Keratinocyte (primary cell): ENCODE data around the gene CSNK1D.

ENCODE experiments used
- EZH2 ChIP-seq: IDR thresholded peaks from one replicate; pipeline ENCODE4 v1.6.1; 2012; ENCODE audit warnings: inconsistent platforms, mild to moderate bottlenecking, low read length, moderate library complexity
- TF ChIP-seq, protein P1 (sequence below), 3 experiments: IDR thresholded peaks in 1 of 3; conservative IDR thresholded peaks in 1 of 3; optimal IDR thresholded peaks in 1 of 3; 2 replicates in 2 of 3; 3 replicates in 1 of 3; pipeline versions ENCODE3 to v1.5.1; 2011; ENCODE audit warnings: low read length in 3 of 3, mild to moderate bottlenecking in 3 of 3, moderate library complexity in 2 of 3, control low read depth in 1 of 3, inconsistent platforms in 1 of 3; ENCODE audit not compliant: insufficient read depth in 2 of 3; ENCODE audit errors: extremely low read depth in 1 of 3

DNA sequence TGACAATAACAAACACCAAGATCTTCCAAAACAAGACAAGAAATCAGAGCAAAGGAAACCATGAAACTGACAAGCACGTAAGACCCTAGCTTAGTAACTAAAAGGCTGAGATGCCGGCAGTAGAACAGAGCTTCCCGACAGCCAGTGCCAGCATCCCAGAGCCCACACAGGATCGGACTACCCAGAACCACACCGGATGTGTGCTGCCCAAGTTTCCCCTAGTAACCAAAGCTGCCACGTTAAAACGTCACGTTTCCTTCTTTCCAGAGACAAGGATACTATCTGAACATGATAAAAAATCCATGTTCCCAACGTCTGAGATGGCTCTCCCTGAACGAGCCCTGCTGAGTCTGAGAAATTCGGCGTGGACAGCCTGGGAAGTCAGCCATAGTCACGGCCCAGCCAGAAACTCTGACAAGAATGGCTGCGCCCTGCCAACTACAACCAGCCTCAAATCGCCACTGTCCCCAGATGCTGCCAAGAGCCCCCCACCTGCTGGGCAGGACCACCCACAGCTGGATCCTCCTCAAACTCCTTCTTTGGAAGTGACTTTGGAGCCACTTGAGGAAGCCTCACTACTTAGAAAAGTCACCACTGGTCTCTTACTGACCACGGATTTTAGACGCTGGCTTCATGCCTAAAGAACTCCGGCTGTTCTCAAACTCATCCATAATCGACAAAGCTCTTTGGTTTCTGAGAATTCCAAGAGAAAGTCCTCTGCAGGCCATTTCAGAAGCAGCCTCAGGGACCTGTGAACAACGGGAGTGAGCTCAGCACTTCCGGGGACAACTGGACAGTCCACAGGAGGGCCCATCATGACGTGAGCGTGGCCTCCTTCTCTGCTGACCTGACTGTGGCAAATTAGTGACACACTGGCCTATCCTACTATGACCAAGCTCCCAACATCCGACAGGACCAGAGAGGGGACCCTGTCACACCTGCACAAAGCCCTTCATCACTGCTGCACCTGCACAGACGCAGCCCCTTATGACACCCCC, 77.5 kb downstream of the CSNK1D start:
- TF ChIP-seq, protein P1, sequence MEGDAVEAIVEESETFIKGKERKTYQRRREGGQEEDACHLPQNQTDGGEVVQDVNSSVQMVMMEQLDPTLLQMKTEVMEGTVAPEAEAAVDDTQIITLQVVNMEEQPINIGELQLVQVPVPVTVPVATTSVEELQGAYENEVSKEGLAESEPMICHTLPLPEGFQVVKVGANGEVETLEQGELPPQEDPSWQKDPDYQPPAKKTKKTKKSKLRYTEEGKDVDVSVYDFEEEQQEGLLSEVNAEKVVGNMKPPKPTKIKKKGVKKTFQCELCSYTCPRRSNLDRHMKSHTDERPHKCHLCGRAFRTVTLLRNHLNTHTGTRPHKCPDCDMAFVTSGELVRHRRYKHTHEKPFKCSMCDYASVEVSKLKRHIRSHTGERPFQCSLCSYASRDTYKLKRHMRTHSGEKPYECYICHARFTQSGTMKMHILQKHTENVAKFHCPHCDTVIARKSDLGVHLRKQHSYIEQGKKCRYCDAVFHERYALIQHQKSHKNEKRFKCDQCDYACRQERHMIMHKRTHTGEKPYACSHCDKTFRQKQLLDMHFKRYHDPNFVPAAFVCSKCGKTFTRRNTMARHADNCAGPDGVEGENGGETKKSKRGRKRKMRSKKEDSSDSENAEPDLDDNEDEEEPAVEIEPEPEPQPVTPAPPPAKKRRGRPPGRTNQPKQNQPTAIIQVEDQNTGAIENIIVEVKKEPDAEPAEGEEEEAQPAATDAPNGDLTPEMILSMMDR (optimal IDR thresholded peaks at IDR 0.05 in 1 of 3, IDR thresholded peaks at IDR 0.05 in 1 of 3, conservative IDR thresholded peaks at IDR 0.05 in 1 of 3; ENCODE audit: extremely low read depth in 1 of 3, insufficient read depth in 2 of 3, low read length in 3 of 3) = no peak
- no peak for TF ChIP-seq EZH2
